GM13977 (cell line): ENCODE results near the gene MRPL20.
A peak's percentile ranks its signal among the peaks of the same experiment; 100 is the strongest.
"Not testable (repeated sequence)": the region's sequence is repeated elsewhere in the genome, so short reads cannot be mapped to it uniquely, and the experiment has no call there.

Experiments used
- DNase-seq: peaks from one replicate; pipeline ENCODE4 v3.0.0; 2012; ENCODE audit warnings: low spot score
- CTCF ChIP-seq: IDR thresholded peaks from 2 replicates; pipeline ENCODE4 v1.5.1; 2012; ENCODE audit warnings: mild to moderate bottlenecking, control low read depth; ENCODE audit not compliant: insufficient read depth; ENCODE audit errors: extremely low read depth, missing control alignments
- in situ Hi-C: fragments of 300-500 bp; cut with MboI; formaldehyde crosslinking; loops from one replicate; pipeline ENCODE4 v1.12.0; 2022; ENCODE audit warnings: low sequenced_read_pairs, low pct_unique_long_range_greater_than_20kb, mixed read lengths, inconsistent platforms; ENCODE audit not compliant: unreplicated experiment

The MRPL20 gene

GRCh38 chr1:1385931-1386330, 21.2 kb downstream of the MRPL20 start:
- DNase-seq: no peak
- no peak for TF ChIP-seq CTCF
- in situ Hi-C loops: no loop called here

GRCh38 chr1:1385339-1385738, 21.8 kb downstream of the MRPL20 start:
- in situ Hi-C loops, DNase-seq: not testable (repeated sequence)

DNA sequence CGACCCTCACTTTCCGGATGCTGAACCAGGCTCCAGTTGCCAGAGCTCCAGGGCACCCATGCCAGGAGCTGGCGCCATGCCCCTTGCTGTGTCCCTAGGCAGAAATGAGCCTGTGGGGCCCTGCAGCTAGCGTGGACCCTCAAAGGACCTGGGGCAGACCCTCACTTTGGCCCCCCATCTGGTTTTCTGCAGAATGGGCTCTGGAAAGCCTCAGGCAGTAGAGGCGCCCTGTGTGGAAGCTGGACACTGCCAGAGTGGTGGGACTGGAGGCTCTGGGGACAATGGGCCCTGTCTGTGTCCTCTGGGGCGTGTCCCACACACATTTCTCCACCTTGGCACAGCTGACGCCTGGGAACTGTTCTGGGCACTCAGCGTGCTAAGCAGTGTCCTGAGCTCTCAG, 25.8 kb downstream of the MRPL20 start:
- in situ Hi-C loops: no loop called here
- TF ChIP-seq CTCF: no peak
- no peak for DNase-seq

DNA sequence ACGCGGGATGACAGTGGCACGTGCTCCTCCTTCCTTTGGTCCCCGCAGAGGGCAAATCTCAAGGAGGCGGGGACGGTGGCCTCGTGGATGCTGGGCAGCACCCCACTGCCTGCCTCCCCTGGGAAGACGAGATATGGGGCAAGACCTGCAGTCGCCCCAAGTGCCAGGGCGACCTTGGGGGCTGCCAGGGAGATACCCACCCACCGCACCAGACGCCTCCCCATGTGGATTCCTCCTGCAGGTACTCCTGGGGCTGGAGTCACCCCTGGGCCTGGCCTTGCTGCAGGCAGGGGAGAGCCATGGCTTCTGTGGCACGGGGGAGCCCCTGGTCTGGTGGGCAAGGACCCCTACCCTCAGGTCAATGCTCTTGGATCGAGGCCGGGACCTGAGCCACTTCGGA, 26.2 kb downstream of the MRPL20 start:
- TF ChIP-seq CTCF: no peak
- DNase-seq: no peak
- in situ Hi-C loops: no loop called here

DNA sequence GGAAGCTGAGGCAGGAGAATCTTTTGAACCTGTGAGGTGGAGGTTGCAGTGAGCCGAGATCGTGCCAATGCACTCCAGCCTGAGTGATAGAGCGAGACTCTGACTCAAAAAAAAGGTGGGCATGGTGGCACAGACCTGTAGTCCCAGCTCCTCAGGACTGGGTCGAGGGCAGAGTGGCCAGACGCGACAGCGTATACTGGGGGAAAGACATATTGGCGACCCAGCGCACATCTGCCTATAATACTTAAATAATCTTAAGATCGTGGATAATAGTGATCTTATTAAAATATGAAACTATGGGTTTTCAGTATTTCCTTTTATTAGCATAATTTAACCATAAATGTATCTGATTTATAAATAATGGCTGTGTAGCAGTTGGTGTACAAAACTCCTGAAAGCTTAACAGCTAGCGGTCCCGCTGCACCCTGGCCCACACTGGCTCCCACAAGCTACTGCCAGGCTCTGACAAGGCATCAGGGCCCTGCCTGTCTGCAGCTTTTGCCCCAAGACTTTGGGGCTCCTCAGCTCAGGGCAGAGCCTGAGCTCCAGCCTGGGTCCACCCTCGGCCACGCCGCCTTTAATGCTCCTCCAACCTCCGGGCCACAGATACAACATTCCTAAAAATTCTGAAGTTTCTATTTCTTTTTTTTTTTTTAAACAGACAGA, 29.4 kb downstream of the MRPL20 start:
- in situ Hi-C loops: no loop called here
- TF ChIP-seq CTCF: no peak
- no peak for DNase-seq

DNA sequence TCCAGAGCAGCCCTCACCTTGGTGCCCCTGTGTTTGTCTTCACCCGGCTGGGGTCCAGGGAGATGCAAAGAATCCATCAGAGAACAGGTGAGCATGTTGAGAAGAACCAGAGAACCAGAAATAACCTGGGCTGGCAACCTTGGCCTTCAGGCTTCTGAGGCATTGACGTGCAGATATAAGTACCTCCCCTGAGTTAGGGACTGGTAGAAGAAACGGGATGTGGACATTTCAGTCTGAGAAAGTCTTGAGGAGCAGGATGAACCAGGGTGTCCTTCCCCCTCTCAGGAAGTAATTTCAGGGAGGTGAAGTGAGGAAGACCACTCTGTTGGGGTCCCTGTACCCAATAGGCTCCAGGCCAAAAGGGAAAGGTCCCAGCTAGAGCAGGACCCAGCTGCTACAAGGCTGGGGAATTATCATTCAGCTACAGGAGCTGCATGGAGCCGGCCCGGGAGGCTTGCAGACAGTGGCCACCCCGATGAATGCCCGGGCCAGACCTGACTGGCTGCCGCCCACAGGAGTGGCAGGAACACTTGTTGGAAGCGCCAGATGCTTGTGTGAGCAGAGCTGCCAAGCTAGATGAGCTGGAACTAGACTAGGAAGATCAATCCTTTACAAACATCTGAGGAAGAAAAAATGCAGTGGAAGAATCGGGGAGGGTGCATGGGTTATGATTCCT, 30.4 kb downstream of the MRPL20 start:
- in situ Hi-C loops: no loop called here
- no peak for TF ChIP-seq CTCF
- no peak for DNase-seq

DNA sequence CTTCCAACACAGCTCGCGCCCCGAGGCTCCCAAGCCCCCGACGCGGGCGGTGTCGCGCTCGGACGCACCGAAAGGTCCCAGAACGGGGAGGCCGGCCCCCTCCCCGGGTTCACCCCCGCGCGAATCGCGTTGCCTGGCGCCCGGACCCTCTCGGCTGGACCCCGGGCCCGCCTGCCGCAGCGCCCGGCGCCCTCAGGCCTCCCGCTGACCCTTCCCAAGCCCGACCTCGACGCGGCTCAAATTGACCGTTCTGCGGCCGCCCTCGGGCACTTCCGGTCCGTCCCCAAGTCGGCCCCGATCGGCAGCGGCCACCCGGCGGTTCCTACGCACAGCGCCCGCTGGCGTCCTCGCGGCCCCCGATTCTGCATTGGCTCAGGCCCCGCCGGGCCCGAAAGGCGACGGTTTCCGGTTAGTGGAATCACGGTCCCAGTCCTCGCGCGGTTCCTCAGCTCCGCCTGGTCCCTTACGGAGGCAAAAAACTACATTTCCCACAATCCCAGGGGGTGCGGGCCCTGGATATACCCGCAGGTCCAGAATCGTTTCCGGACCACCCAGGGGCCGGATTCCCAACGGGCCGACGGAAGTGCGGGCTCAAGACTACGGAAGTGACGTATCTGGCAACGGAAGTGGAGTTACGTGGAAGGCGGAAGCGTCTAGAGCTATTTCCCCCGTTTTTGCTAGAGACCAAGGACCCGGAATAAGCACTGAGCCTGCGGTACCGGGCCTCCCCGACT, 32.0 kb downstream of the MRPL20 start, which contains the start of gene AURKAIP1:
Gene AURKAIP1 (minus strand): TSS at position 279 of the 734 bp plus-strand sequence. CDS start 451 bp downstream, outside the sequence.
- in situ Hi-C loops: no loop called here
- peak; percentile 38 for TF ChIP-seq CTCF
- peak; percentile 99 for DNase-seq
